Smooth muscle cell (in vitro differentiated cells): ENCODE measurements around the gene ZNF418. TPM values are rescaled to one million over a fixed set of nuclear protein-coding genes. Genes with fewer than 3 reads are reported as not detected.

Experiments used
- DNase-seq: peaks from one replicate; lab custom pipeline; 2025; ENCODE audit not compliant: unreplicated experiment; lab: John Stamatoyannopoulos, UW
- H2AFZ ChIP-seq: fragments of 200-600 bp; sonication (generic); 2 replicates; pipeline ENCODE4 v1.6.0; 2016; ENCODE audit warnings: antibody characterized with exemption, low read depth, mild to moderate bottlenecking
- H3F3A ChIP-seq: fragments of 200-600 bp; sonication (generic); 2 replicates; pipeline ENCODE4 v1.6.0; 2017; ENCODE audit warnings: antibody characterized with exemption, low read depth
- H3K27ac ChIP-seq: fragments of 200-600 bp; sonication (generic); 2 replicates; pipeline ENCODE4 v1.5.1; 2016; ENCODE audit warnings: low read depth, mild to moderate bottlenecking
- H3K27me3 ChIP-seq: fragments of 200-600 bp; sonication (generic); 2 replicates; pipeline ENCODE4 v1.6.1; 2016; ENCODE audit warnings: low read depth, mild to moderate bottlenecking
- H3K36me3 ChIP-seq: fragments of 200-600 bp; sonication (generic); 2 replicates; pipeline ENCODE4 v1.5.1; 2016; ENCODE audit warnings: low read depth
- H3K4me1 ChIP-seq: fragments of 200-600 bp; sonication (generic); 2 replicates; pipeline ENCODE4 v1.5.1; 2016; ENCODE audit warnings: low read depth
- H3K4me2 ChIP-seq: fragments of 200-600 bp; sonication (generic); 2 replicates; pipeline ENCODE4 v1.6.0; 2016; ENCODE audit warnings: mild to moderate bottlenecking
- H3K4me3 ChIP-seq: fragments of 200-600 bp; sonication (generic); 2 replicates; pipeline ENCODE4 v1.5.1; 2016; ENCODE audit warnings: mild to moderate bottlenecking
- H3K79me2 ChIP-seq: fragments of 200-600 bp; sonication (generic); 2 replicates; pipeline ENCODE4 v1.6.0; 2016; ENCODE audit warnings: low read depth, mild to moderate bottlenecking
- H3K9ac ChIP-seq: fragments of 200-600 bp; sonication (generic); 2 replicates; pipeline ENCODE4 v1.6.0; 2016; ENCODE audit warnings: low read depth
- H3K9me3 ChIP-seq: fragments of 200-600 bp; sonication (generic); replicated peaks from 2 replicates; pipeline ENCODE4 v1.5.1; 2016; ENCODE audit warnings: low read depth
- H4K20me1 ChIP-seq: fragments of 200-600 bp; sonication (generic); 2 replicates; pipeline ENCODE4 v1.6.0; 2016; ENCODE audit warnings: low read depth
- WGBS: methylation state at CpG from one replicate; pipeline ENCODE4 v1.1.7; 2016; ENCODE audit warnings: low lambda C conversion rate; 5-methylcytosine and 5-hydroxymethylcytosine counted together
- polyA plus RNA-seq: library from polyadenylated mRNA; unstranded; fragments of >200 nt; fragmentation: Nextera tagmentation; extraction: Ambion mirVana; gene quantifications from 2 replicates; pipeline ENCODE4 v1.2.1, GENCODE V29; 2016
- total RNA-seq: library from RNA; depleted of rRNA; stranded (reverse); fragments of >200 nt; gene quantifications from 2 replicates; pipeline ENCODE4 v1.2.3, GENCODE V29; 2014
- TF ChIP-seq, protein P1 (sequence below): fragments of 200-600 bp; sonication (generic); IDR thresholded peaks from 2 replicates; pipeline ENCODE4 v1.5.1; 2017; ENCODE audit warnings: borderline replicate concordance, mild to moderate bottlenecking, antibody characterized with exemption; ENCODE audit not compliant: insufficient read depth, poor library complexity, severe bottlenecking

The ZNF418 gene
- total and polyA plus RNA-seq, 2 experiments from 2014 or later = 1.8 to 7.5 TPM

DNA sequence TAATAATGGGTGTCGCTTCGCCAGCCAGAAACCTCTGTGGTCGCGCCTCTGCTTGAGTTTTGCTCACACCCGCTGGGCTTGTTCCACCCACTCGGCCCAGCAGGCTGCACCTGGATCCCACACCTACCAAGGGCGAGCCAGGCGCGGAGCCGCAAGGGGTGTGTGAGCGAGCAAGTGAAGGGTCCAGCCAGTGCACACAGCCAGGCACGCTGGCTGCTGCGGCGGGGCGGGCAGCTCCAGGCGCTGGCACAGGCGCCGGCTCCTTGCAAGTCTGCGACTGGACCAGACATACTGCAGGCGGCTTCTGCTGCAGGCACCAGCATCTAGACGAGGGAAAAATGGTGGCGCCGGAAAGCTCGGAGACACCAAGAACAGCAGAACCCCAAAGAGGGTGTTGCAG lies 14.1 kb upstream of the ZNF418 start:
- DNase-seq = no peak
- H3K79me2 ChIP-seq = peaks cover 28% of the 10 kb centered on the region
- no peak overlapping the region for H3K9ac ChIP-seq
- H4K20me1 ChIP-seq = no peaks in the 10 kb centered on the region
- no peak overlapping the region for H3K4me2 ChIP-seq
- peaks cover 7% of the 10 kb centered on the region for H3K4me1 ChIP-seq
- H3F3A ChIP-seq = no peaks in the 10 kb centered on the region
- H3K9me3 ChIP-seq = no peaks in the 10 kb centered on the region
- 92% methylated on average over 18 of the region's 24 CpGs for WGBS
- H2AFZ ChIP-seq = no peak overlapping the region
- TF ChIP-seq, protein P1, sequence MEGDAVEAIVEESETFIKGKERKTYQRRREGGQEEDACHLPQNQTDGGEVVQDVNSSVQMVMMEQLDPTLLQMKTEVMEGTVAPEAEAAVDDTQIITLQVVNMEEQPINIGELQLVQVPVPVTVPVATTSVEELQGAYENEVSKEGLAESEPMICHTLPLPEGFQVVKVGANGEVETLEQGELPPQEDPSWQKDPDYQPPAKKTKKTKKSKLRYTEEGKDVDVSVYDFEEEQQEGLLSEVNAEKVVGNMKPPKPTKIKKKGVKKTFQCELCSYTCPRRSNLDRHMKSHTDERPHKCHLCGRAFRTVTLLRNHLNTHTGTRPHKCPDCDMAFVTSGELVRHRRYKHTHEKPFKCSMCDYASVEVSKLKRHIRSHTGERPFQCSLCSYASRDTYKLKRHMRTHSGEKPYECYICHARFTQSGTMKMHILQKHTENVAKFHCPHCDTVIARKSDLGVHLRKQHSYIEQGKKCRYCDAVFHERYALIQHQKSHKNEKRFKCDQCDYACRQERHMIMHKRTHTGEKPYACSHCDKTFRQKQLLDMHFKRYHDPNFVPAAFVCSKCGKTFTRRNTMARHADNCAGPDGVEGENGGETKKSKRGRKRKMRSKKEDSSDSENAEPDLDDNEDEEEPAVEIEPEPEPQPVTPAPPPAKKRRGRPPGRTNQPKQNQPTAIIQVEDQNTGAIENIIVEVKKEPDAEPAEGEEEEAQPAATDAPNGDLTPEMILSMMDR = no peak
- no peak overlapping the region for H3K27ac ChIP-seq
- H3K4me3 ChIP-seq = no peak overlapping the region
- H3K36me3 ChIP-seq = no peaks in the 10 kb centered on the region
- H3K27me3 ChIP-seq = no peaks in the 10 kb centered on the region

DNA sequence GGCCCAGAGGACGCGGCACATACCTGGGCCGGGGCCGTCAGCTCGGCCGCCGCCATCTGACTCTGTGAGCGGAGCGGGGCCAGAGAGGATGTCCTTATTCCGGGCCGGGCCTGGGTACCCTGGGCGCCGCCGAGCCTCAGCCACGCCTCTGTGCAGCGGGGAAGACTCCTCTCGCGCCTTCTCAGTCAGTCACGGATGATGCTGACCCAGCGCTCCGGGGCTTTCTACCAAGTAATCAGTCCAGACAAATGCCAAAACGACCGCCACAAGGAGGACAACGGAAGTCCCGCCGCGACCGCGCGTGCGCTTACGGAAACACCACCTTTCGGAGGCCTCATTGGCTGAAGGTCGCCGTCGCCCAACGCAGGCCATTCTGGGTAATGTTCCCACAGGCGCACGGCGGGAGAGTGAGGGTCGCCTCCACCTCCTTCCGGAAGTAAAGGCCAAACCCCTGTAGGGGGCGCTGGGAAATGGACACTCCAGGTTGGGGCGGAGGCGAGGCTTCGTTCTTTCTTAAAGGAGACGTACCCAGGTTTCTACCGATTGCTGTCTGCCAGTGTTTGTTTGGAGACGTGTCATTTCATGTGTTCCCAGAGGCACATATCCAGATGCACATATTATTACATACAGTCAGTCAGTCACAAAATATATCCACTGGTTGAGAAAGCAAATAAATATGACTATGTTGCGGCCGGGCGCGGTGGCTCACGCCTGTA lies 12.4 kb upstream of the ZNF418 start, which contains the start of gene ZNF256:
Gene ZNF256, minus strand, starts transcription at position 288 of the 716 bp plus-strand sequence. Its CDS starts 232 bp downstream, at position 56.
- Histone ChIP-seq H3K36me3 (peaks cover 10% of the 10 kb centered on the region), H3K9ac (peak within 1 kb of the TSS; percentile 94), H3K27me3 (no peaks in the 10 kb centered on the region), H4K20me1 (no peaks in the 10 kb centered on the region), H3K27ac (peak within 1 kb of the TSS; percentile 45), H3F3A (no peaks in the 10 kb centered on the region), H3K9me3 (no peaks in the 10 kb centered on the region), H2AFZ (peak within 1 kb of the TSS; percentile 64), H3K4me3 (peak within 1 kb of the TSS; percentile 90), H3K4me1 (peaks cover 7% of the 10 kb centered on the region), H3K79me2 (peaks cover 41% of the 10 kb centered on the region), H3K4me2 (peak within 1 kb of the TSS; percentile 96)
- 10% methylated on average over 53 of the region's 54 CpGs for WGBS
- TF ChIP-seq, protein P1 = peak; percentile 58
- DNase-seq = peak; percentile 69

DNA sequence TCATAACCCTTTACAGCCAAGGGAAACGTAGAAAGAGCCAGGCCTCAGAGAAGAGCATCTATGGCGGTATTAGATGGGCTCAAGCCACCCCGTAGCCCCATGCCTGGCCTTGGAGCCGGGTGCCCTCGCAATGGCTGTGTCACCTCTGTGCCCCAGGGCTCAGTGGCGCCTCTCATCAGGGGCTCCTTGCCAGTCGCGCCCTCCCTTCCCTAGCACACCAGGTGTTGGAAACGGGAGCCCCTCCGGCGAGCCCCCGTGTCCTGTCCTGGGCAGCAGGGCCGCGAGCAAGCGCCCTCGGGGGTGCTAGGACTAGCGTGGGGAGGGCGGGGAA lies 11.9 kb upstream of the ZNF418 start:
- 2% methylated on average over 18 of the region's 18 CpGs for WGBS
- no peaks in the 10 kb centered on the region for H3K9me3 ChIP-seq
- H3K4me2 ChIP-seq = peak overlapping the region; percentile 96
- no peaks in the 10 kb centered on the region for H3F3A ChIP-seq
- H3K4me1 ChIP-seq = peaks cover 7% of the 10 kb centered on the region
- H3K27me3 ChIP-seq = no peaks in the 10 kb centered on the region
- peak overlapping the region; percentile 64 for H2AFZ ChIP-seq
- TF ChIP-seq, protein P1 = no peak
- H4K20me1 ChIP-seq = no peaks in the 10 kb centered on the region
- H3K9ac ChIP-seq = peak overlapping the region; percentile 94
- H3K79me2 ChIP-seq = peaks cover 41% of the 10 kb centered on the region
- DNase-seq = no peak
- H3K4me3 ChIP-seq = peak overlapping the region; percentile 90
- H3K36me3 ChIP-seq = peaks cover 15% of the 10 kb centered on the region
- peak overlapping the region; percentile 45 for H3K27ac ChIP-seq

DNA sequence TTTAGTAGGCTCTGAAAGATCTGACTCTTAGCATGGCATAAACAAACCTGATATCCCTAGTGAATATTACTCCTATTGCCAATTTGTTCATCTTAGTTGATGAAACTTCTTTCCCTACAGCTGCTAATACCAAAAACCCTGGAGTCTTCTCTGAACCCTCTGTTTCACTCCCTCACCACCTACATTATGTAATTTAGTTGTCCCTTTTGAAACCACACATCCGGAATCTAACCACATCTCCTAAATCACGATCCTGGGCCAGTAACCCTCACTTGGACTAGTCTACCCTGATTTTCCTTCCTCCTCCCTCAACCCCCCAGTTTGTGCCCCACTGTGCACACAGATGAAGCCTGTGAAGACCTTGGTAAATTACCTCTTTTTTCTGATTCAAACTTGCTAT lies 11.1 kb upstream of the ZNF418 start:
- peak overlapping the region; percentile 90 for H3K4me3 ChIP-seq
- TF ChIP-seq, protein P1 = no peak
- 88% methylated on average over 2 of the region's 2 CpGs for WGBS
- no peaks in the 10 kb centered on the region for H4K20me1 ChIP-seq
- H3K36me3 ChIP-seq = peaks cover 22% of the 10 kb centered on the region
- no peaks in the 10 kb centered on the region for H3K27me3 ChIP-seq
- H3K4me1 ChIP-seq = peaks cover 7% of the 10 kb centered on the region
- H2AFZ ChIP-seq = no peak overlapping the region
- DNase-seq = no peak
- no peak overlapping the region for H3K27ac ChIP-seq
- H3K79me2 ChIP-seq = peaks cover 41% of the 10 kb centered on the region
- H3K4me2 ChIP-seq = peak overlapping the region; percentile 96
- H3K9ac ChIP-seq = no peak overlapping the region
- H3K9me3 ChIP-seq = peaks cover under 1% of the 10 kb centered on the region
- H3F3A ChIP-seq = no peaks in the 10 kb centered on the region
